Subcutaneous abdominal adipose tissue (tissue), 5 donors: ENCODE measurements around the gene PIP5K1B.
A peak's percentile ranks its signal among the peaks of the same experiment; 100 is the strongest.

Experiments used
- H3K27ac ChIP-seq: one replicate; pipeline ENCODE4 v1.7.0; 2013; ENCODE audit warnings: low read depth, mild to moderate bottlenecking, inconsistent platforms, low read length, moderate library complexity
- H3K27me3 ChIP-seq, 5 donors: one replicate each; pipeline ENCODE4 v1.7.0; 2013; ENCODE audit warnings: low read length in 5 of 5, inconsistent platforms in 1 of 5; ENCODE audit not compliant: control insufficient read depth in 5 of 5, insufficient read depth in 4 of 5
- H3K36me3 ChIP-seq, 5 donors: one replicate each; pipeline ENCODE4 v1.7.0; 2013; ENCODE audit warnings: low read length in 5 of 5; ENCODE audit not compliant: control insufficient read depth in 5 of 5, insufficient read depth in 5 of 5
- H3K4me1 ChIP-seq, 5 donors: one replicate each; pipeline ENCODE4 v1.7.0; 2013; ENCODE audit warnings: low read length in 5 of 5, mild to moderate bottlenecking in 3 of 5, moderate library complexity in 1 of 5; ENCODE audit not compliant: control insufficient read depth in 5 of 5, insufficient read depth in 5 of 5
- H3K4me3 ChIP-seq, 5 donors: one replicate each; pipeline ENCODE4 v1.7.0; 2013; ENCODE audit warnings: low read length in 5 of 5, low read depth in 1 of 5
- H3K9ac ChIP-seq, 5 donors: one replicate each; pipeline ENCODE4 v1.7.0; 2013; ENCODE audit warnings: low read length in 5 of 5, mild to moderate bottlenecking in 4 of 5, moderate library complexity in 3 of 5
- H3K9me3 ChIP-seq, 5 donors: one replicate each; pipeline ENCODE4 v1.7.0; 2013; ENCODE audit warnings: low read length in 5 of 5; ENCODE audit not compliant: control insufficient read depth in 5 of 5
- donor health status: healthy.
- donor health status: healthy.
- donor health status: healthy.
- donor health status: healthy.
- donor health status: healthy.

Gene PIP5K1B

GRCh38 chr9:68841276-68842052 lies 136.4 kb downstream of the PIP5K1B start:
- H3K9ac ChIP-seq: no peak overlapping the region
- H3K36me3 ChIP-seq: no peaks in the 10 kb centered on the region
- H3K27me3 ChIP-seq: no peaks in the 10 kb centered on the region
- H3K4me3 ChIP-seq: no peak overlapping the region
- peaks cover 0 to 3% (median 0%) of the 10 kb centered on the region in 5 donors for H3K4me1 ChIP-seq
- no peak overlapping the region for H3K27ac ChIP-seq
- H3K9me3 ChIP-seq: no peaks in the 10 kb centered on the region

GRCh38 chr9:68842568-68842967 lies 137.5 kb downstream of the PIP5K1B start:
- Histone ChIP-seq H3K4me3 (no peak overlapping the region), H3K4me1 (peaks cover 0 to 3% (median 0%) of the 10 kb centered on the region in 5 donors), H3K36me3 (no peaks in the 10 kb centered on the region), H3K9ac (no peak overlapping the region), H3K9me3 (no peaks in the 10 kb centered on the region), H3K27ac (no peak overlapping the region), H3K27me3 (no peaks in the 10 kb centered on the region)

- H3K36me3 ChIP-seq: no peaks in the 10 kb centered on the region
- H3K4me3 ChIP-seq: no peak overlapping the region
- peaks cover 0 to 3% (median 0%) of the 10 kb centered on the region in 5 donors for H3K4me1 ChIP-seq
- no peaks in the 10 kb centered on the region for H3K9me3 ChIP-seq
- no peak overlapping the region for H3K9ac ChIP-seq
- H3K27me3 ChIP-seq: no peaks in the 10 kb centered on the region
- no peak overlapping the region for H3K27ac ChIP-seq
These were observed 138.2 kb downstream of the PIP5K1B start for GRCh38 chr9:68843239-68843638.

GRCh38 chr9:68844157-68844556 lies 139.1 kb downstream of the PIP5K1B start:
- Histone ChIP-seq H3K9me3 (no peaks in the 10 kb centered on the region), H3K36me3 (no peaks in the 10 kb centered on the region), H3K4me1 (peaks cover 0 to 3% (median 0%) of the 10 kb centered on the region in 5 donors), H3K27me3 (no peaks in the 10 kb centered on the region), H3K4me3 (no peak overlapping the region), H3K9ac (no peak overlapping the region), H3K27ac (no peak overlapping the region)

- H3K9ac ChIP-seq: no peak overlapping the region
These were observed 139.9 kb downstream of the PIP5K1B start for GRCh38 chr9:68844631-68845612.

GRCh38 chr9:68847765-68848164 lies 142.7 kb downstream of the PIP5K1B start:
- H3K4me3 ChIP-seq: no peak overlapping the region
- no peak overlapping the region for H3K9ac ChIP-seq
- no peak overlapping the region for H3K27ac ChIP-seq
- no peaks in the 10 kb centered on the region for H3K4me1 ChIP-seq
- H3K27me3 ChIP-seq: no peaks in the 10 kb centered on the region
- no peaks in the 10 kb centered on the region for H3K36me3 ChIP-seq
- no peaks in the 10 kb centered on the region for H3K9me3 ChIP-seq

More at GRCh38 chr9:68844631-68845612, 139.9 kb downstream of the PIP5K1B start:
- H3K27me3 ChIP-seq: no peaks in the 10 kb centered on the region
- H3K36me3 ChIP-seq: no peaks in the 10 kb centered on the region
- H3K4me3 ChIP-seq: peak overlapping the region in 1 of 5 donors; percentile 34
- H3K27ac ChIP-seq: no peak overlapping the region
- peaks cover 0 to 3% (median 0%) of the 10 kb centered on the region in 5 donors for H3K4me1 ChIP-seq
- no peaks in the 10 kb centered on the region for H3K9me3 ChIP-seq

- Histone ChIP-seq H3K36me3 (no peaks in the 10 kb centered on the region), H3K9me3 (no peaks in the 10 kb centered on the region), H3K27ac (no peak overlapping the region), H3K4me1 (no peaks in the 10 kb centered on the region), H3K27me3 (no peaks in the 10 kb centered on the region), H3K9ac (no peak overlapping the region), H3K4me3 (no peak overlapping the region)
These were observed 146.6 kb downstream of the PIP5K1B start for GRCh38 chr9:68851657-68852056.

- Histone ChIP-seq H3K27ac (no peak overlapping the region), H3K9me3 (no peaks in the 10 kb centered on the region), H3K9ac (no peak overlapping the region), H3K4me1 (no peaks in the 10 kb centered on the region), H3K27me3 (no peaks in the 10 kb centered on the region), H3K4me3 (no peak overlapping the region), H3K36me3 (no peaks in the 10 kb centered on the region)
These were observed 147.9 kb downstream of the PIP5K1B start for GRCh38 chr9:68852941-68853340.

- Histone ChIP-seq H3K27ac (no peak overlapping the region), H3K9me3 (no peaks in the 10 kb centered on the region), H3K4me1 (no peaks in the 10 kb centered on the region), H3K4me3 (no peak overlapping the region), H3K27me3 (peaks cover 0 to 3% (median 0%) of the 10 kb centered on the region in 5 donors), H3K36me3 (no peaks in the 10 kb centered on the region), H3K9ac (no peak overlapping the region)
These were observed 154.3 kb downstream of the PIP5K1B start for GRCh38 chr9:68859347-68859746.

GRCh38 chr9:68860419-68860818 lies 155.4 kb downstream of the PIP5K1B start:
- Histone ChIP-seq H3K4me3 (no peak overlapping the region), H3K27me3 (peaks cover 0 to 3% (median 0%) of the 10 kb centered on the region in 5 donors), H3K4me1 (no peaks in the 10 kb centered on the region), H3K9ac (no peak overlapping the region), H3K27ac (no peak overlapping the region), H3K9me3 (no peaks in the 10 kb centered on the region), H3K36me3 (no peaks in the 10 kb centered on the region)
